Activated naive CD8-positive, alpha-beta T cell treated with anti-CD3 and anti-CD28 coated beads, Interleukin-2, amount 10 ng/mL, durations not matched to agents 7 days and 5 days (primary cell): ENCODE results near the gene CCDC40. TPM values are rescaled to one million over a fixed set of nuclear protein-coding genes. Genes with fewer than 3 reads are reported as not detected.
A peak's percentile ranks its signal among the peaks of the same experiment; 100 is the strongest.

Experiments used
- ATAC-seq: fragments of 150-1000 bp; cut with Tn5 transposase; one replicate; pipeline ENCODE4 v1.10.0; 2021; ENCODE audit warnings: low read depth, moderate library complexity
- POLR2A ChIA-PET: fragments of 350-600 bp; sonication (Branson Sonifier 250); formaldehyde crosslinking; loops from one replicate; lab custom pipeline; 2021; ENCODE audit warnings: antibody characterized with exemption; lab: Charles Lee
- DNase-seq: peaks from one replicate; pipeline ENCODE4 v3.0.0; 2021
- H3K27ac Mint-ChIP-seq: one replicate; pipeline ENCODE4 v1.8.0; 2022; ENCODE audit warnings: mild to moderate bottlenecking, mixed read lengths
- H3K27me3 Mint-ChIP-seq: one replicate; pipeline ENCODE4 v1.8.0; 2022; ENCODE audit warnings: mild to moderate bottlenecking, moderate library complexity, mixed read lengths
- H3K36me3 Mint-ChIP-seq: one replicate; pipeline ENCODE4 v1.8.0; 2021; ENCODE audit warnings: mild to moderate bottlenecking, mixed read lengths
- H3K4me1 Mint-ChIP-seq: one replicate; pipeline ENCODE4 v1.8.0; 2021; ENCODE audit warnings: mixed read lengths
- H3K4me3 Mint-ChIP-seq: one replicate; pipeline ENCODE4 v1.8.0; 2022; ENCODE audit warnings: mild to moderate bottlenecking, moderate library complexity, mixed read lengths
- H3K9me3 Mint-ChIP-seq: one replicate; pipeline ENCODE4 v1.8.0; 2021; ENCODE audit warnings: mixed read lengths
- microRNA-seq: library from miRNA; unstranded; fragments of <30 nt; microRNA quantifications from one replicate; pipeline ENCODE4 v1.2.0, GENCODE V29; 2022
- total RNA-seq, 2 experiments: library from RNA; stranded (reverse); gene quantifications; one replicate each; pipeline ENCODE4 v1.2.3, GENCODE V29; 2021

The CCDC40 gene
- total RNA-seq, 2 experiments from 2014 or later, result 1.3 to 1.4 TPM

- Mint-ChIP-seq H3K36me3 (peaks cover 40% of the 10 kb centered on the region), H3K4me1 (peaks cover 19% of the 10 kb centered on the region), H3K27ac (peak overlapping the region; percentile 42), H3K27me3 (no peaks in the 10 kb centered on the region), H3K9me3 (no peaks in the 10 kb centered on the region), H3K4me3 (no peak overlapping the region)
- POLR2A ChIA-PET, result interaction anchor here (2.9 kb wide), 1 partner anchor 40 kb away, joined by 16 read pairs; the partner anchor contains the start of gene GAA
- DNase-seq, result peak; percentile 21
- no peak for ATAC-seq
Observed at GRCh38 chr17:80141463-80142165, 105.2 kb downstream of the CCDC40 start.

- Mint-ChIP-seq H3K4me1 (peaks cover 21% of the 10 kb centered on the region), H3K4me3 (no peak overlapping the region), H3K27me3 (no peaks in the 10 kb centered on the region), H3K27ac (no peak overlapping the region), H3K9me3 (no peaks in the 10 kb centered on the region), H3K36me3 (peaks cover 28% of the 10 kb centered on the region)
- ATAC-seq, result no peak
- DNase-seq, result no peak
- POLR2A ChIA-PET, result interaction anchor here (0.6 to 2.9 kb wide), 2 partner anchors 41 to 1569 kb away, joined by 8 to 16 read pairs; partner anchors contain the start of gene GAA
Observed at GRCh38 chr17:80142929-80143328, 106.5 kb downstream of the CCDC40 start.

GRCh38 chr17:80145076-80146075, 108.9 kb downstream of the CCDC40 start:
- H3K4me3 Mint-ChIP-seq, result peak overlapping the region; percentile 96
- ATAC-seq, result no peak
- peaks cover 24% of the 10 kb centered on the region for H3K4me1 Mint-ChIP-seq
- peak overlapping the region; percentile 83 for H3K27ac Mint-ChIP-seq
- POLR2A ChIA-PET, result interaction anchor here (0.9 to 2.1 kb wide), 6 partner anchors 9 to 129 kb away, joined by 3 to 19 read pairs (median 6); partner anchors contain the start of genes GAA and RNF213
- H3K9me3 Mint-ChIP-seq, result no peaks in the 10 kb centered on the region
- peaks cover 15% of the 10 kb centered on the region for H3K36me3 Mint-ChIP-seq
- no peaks in the 10 kb centered on the region for H3K27me3 Mint-ChIP-seq
- no peak for DNase-seq

- Mint-ChIP-seq H3K27me3 (no peaks in the 10 kb centered on the region), H3K9me3 (no peaks in the 10 kb centered on the region), H3K27ac (peak overlapping the region; percentile 97), H3K4me3 (peak overlapping the region; percentile 97), H3K36me3 (peaks cover 13% of the 10 kb centered on the region), H3K4me1 (peaks cover 22% of the 10 kb centered on the region)
- POLR2A ChIA-PET, result interaction anchor here (0.9 to 2.1 kb wide), 5 partner anchors 10 to 128 kb away, joined by 3 to 19 read pairs (median 6); partner anchors contain the start of genes GAA and RNF213
- DNase-seq (no peak), ATAC-seq (peak; percentile 11)
Observed at GRCh38 chr17:80146121-80147034, 109.9 kb downstream of the CCDC40 start.

- ATAC-seq, result peak; percentile 84
- Mint-ChIP-seq H3K4me1 (peaks cover 30% of the 10 kb centered on the region), H3K4me3 (peak within 1 kb of the TSS; percentile 97), H3K9me3 (peaks cover 4% of the 10 kb centered on the region), H3K27me3 (no peaks in the 10 kb centered on the region), H3K36me3 (peaks cover 15% of the 10 kb centered on the region), H3K27ac (peak within 1 kb of the TSS; percentile 97)
- POLR2A ChIA-PET, result interaction anchor here (1.2 to 2.1 kb wide), 3 partner anchors 46 to 224 kb away, joined by 3 to 19 read pairs (median 18); partner anchors contain the start of gene GAA
- DNase-seq, result peak; percentile 97
Observed at GRCh38 chr17:80147035-80147822, 110.8 kb downstream of the CCDC40 start, which contains the start of gene EIF4A3. EIF4A3 (minus strand) TSS chr17:80147128; CDS start chr17:80146961, 167 bp downstream.

Small RNA genes lying within 50 kb of the gene (microRNA-seq; reads per million reads assigned to microRNA genes)
- not detected for gene MIR1268B

Other genes with a start within 250 kb of the CCDC40 start
- 1 to 10 TPM; 4.9 to 5.5 TPM for gene CBX8, start 239.6 kb upstream of the CCDC40 start, total RNA-seq
- gene CBX4, start 197.2 kb upstream of the CCDC40 start, total RNA-seq, result 10 to 100 TPM; 53.8 to 54.4 TPM
- 1 to 10 TPM; 2.1 TPM for gene TBC1D16, start 770 bp upstream of the CCDC40 start, total RNA-seq
- 10 to 100 TPM; 41.9 to 48.9 TPM for gene GAA, start 64.9 kb downstream of the CCDC40 start, total RNA-seq
- gene EIF4A3, start 110.5 kb downstream of the CCDC40 start, total RNA-seq, result 100 to 1,000 TPM; 106 to 115 TPM
- not detected for gene CARD14, start 133.4 kb downstream of the CCDC40 start, total RNA-seq
- 10 to 100 TPM; 51.3 to 57.1 TPM for gene SGSH, start 183.7 kb downstream of the CCDC40 start, total RNA-seq
- 10 to 100 TPM; 45.3 to 45.4 TPM for gene SLC26A11, start 183.8 kb downstream of the CCDC40 start, total RNA-seq
- gene RNF213, start 224.2 kb downstream of the CCDC40 start, total RNA-seq, result 100 to 1,000 TPM; 488 TPM